Liver (tissue), 9 donors: ENCODE results near the gene MT3. TPM values are rescaled to one million over a fixed set of nuclear protein-coding genes. Genes with fewer than 3 reads are reported as not detected.
A peak's percentile ranks its signal among the peaks of the same experiment; 100 is the strongest.

ENCODE experiments used
- DNase-seq: peaks from one replicate; pipeline ENCODE4 v3.0.0-alpha.2; 2017; ENCODE audit warnings: low spot score
- H3K27ac ChIP-seq, 2 donors: one replicate each; pipeline ENCODE4 v1.7.0; 2013; ENCODE audit warnings: inconsistent platforms in 2 of 2, low read length in 2 of 2, control low read depth in 1 of 2, low read depth in 1 of 2, mild to moderate bottlenecking in 1 of 2
- H3K27me3 ChIP-seq, 4 donors: one replicate each; pipeline versions ENCODE4 v1.6.1 to v1.7.0; 2013; ENCODE audit warnings: low read length in 3 of 4, inconsistent platforms in 1 of 4, mild to moderate bottlenecking in 1 of 4, moderate library complexity in 1 of 4; ENCODE audit not compliant: control insufficient read depth in 4 of 4, insufficient read depth in 4 of 4
- H3K36me3 ChIP-seq, 4 donors: one replicate each; pipeline versions ENCODE4 v1.6.1 to v1.7.0; 2013; ENCODE audit warnings: low read length in 3 of 4, mild to moderate bottlenecking in 3 of 4, low read depth in 1 of 4, moderate library complexity in 1 of 4; ENCODE audit not compliant: control insufficient read depth in 4 of 4, insufficient read depth in 3 of 4
- H3K4me1 ChIP-seq, 4 donors: one replicate each; pipeline versions ENCODE4 v1.6.1 to v1.7.0; 2013; ENCODE audit warnings: low read length in 3 of 4, mild to moderate bottlenecking in 3 of 4, moderate library complexity in 1 of 4; ENCODE audit not compliant: control insufficient read depth in 4 of 4, insufficient read depth in 4 of 4
- H3K4me3 ChIP-seq, 3 donors: one replicate each; pipeline versions ENCODE4 v1.6.1 to v1.7.0; 2013; ENCODE audit warnings: low read length in 3 of 3, control low read depth in 1 of 3, low read depth in 1 of 3, mild to moderate bottlenecking in 1 of 3
- H3K9ac ChIP-seq, 2 donors: one replicate each; pipeline ENCODE4 v1.7.0; 2013; ENCODE audit warnings: low read length in 2 of 2, mild to moderate bottlenecking in 2 of 2, moderate library complexity in 2 of 2, control low read depth in 1 of 2, low read depth in 1 of 2
- H3K9me3 ChIP-seq, 4 donors: one replicate each; pipeline versions ENCODE4 v1.6.1 to v1.7.0; 2013; ENCODE audit warnings: low read length in 3 of 4; ENCODE audit not compliant: control insufficient read depth in 4 of 4
- EGR1 ChIP-seq, 2 donors: IDR thresholded peaks; 2 replicates each; pipeline ENCODE4 v1.6.1; 2016 to 2018; ENCODE audit warnings: antibody characterized with exemption in 2 of 2, low read depth in 2 of 2
- FOXA2 ChIP-seq: IDR thresholded peaks from 2 replicates; pipeline ENCODE4 v1.6.1; 2016; ENCODE audit warnings: antibody characterized with exemption
- GABPA ChIP-seq, 2 donors: IDR thresholded peaks in 1 of 2; conservative IDR thresholded peaks in 1 of 2; 2 replicates each; pipeline ENCODE4 v1.6.1; 2016; ENCODE audit warnings: antibody characterized with exemption in 2 of 2, mild to moderate bottlenecking in 1 of 2, moderate library complexity in 1 of 2
- HNF4A ChIP-seq, 2 donors: conservative IDR thresholded peaks; 2 replicates each; pipeline ENCODE4 v1.6.1; 2016; ENCODE audit warnings: antibody characterized with exemption in 2 of 2, mild to moderate bottlenecking in 2 of 2
- HNF4G ChIP-seq: IDR thresholded peaks from 2 replicates; pipeline ENCODE4 v1.6.1; 2016; ENCODE audit warnings: antibody characterized with exemption
- NR2F2 ChIP-seq: IDR thresholded peaks from 2 replicates; pipeline ENCODE4 v1.6.1; 2016; ENCODE audit warnings: antibody characterized with exemption
- RAD21 ChIP-seq, 2 donors: IDR thresholded peaks; 2 replicates each; pipeline ENCODE4 v1.6.1; 2016; ENCODE audit warnings: antibody characterized with exemption in 2 of 2, mild to moderate bottlenecking in 2 of 2
- RXRA ChIP-seq, 2 donors: IDR thresholded peaks; 2 replicates each; pipeline ENCODE4 v1.6.1; 2017 to 2018; ENCODE audit warnings: antibody characterized with exemption in 2 of 2, mild to moderate bottlenecking in 1 of 2
- SP1 ChIP-seq: IDR thresholded peaks from 2 replicates; pipeline ENCODE4 v1.6.1; 2018; ENCODE audit warnings: antibody characterized with exemption, mild to moderate bottlenecking
- TAF1 ChIP-seq: conservative IDR thresholded peaks from 2 replicates; pipeline ENCODE4 v1.6.1; 2016; ENCODE audit warnings: antibody characterized with exemption, mild to moderate bottlenecking
- YY1 ChIP-seq: IDR thresholded peaks from 2 replicates; pipeline ENCODE4 v1.6.1; 2016; ENCODE audit warnings: antibody characterized with exemption, mild to moderate bottlenecking
- WGBS: extraction: QIAGEN DNeasy Blood & Tissue Kit; methylation state at CpG from one replicate; pipeline ENCODE4 v1.1.7; 2013; 5-methylcytosine and 5-hydroxymethylcytosine counted together
- polyA plus RNA-seq, 2 donors: library from polyadenylated mRNA; stranded (reverse) in 1 of 2; unstranded in 1 of 2; fragments of 200-250 nt in 1 of 2; fragments of >200 nt in 1 of 2; fragmentation: Nextera tagmentation in 1 of 2; extraction: Ambion mirVana in 1 of 2; gene quantifications; one replicate each; pipeline versions ENCODE4 v1.2.1 to v1.2.3, GENCODE V29; 2013 to 2015
- total RNA-seq, 2 donors: library from RNA; depleted of rRNA; stranded (reverse); fragments of >200 nt; gene quantifications; one replicate each; pipeline ENCODE4 v1.2.3, GENCODE V29; 2014
- TF ChIP-seq, protein P1 (sequence below): IDR thresholded peaks from 2 replicates; pipeline ENCODE4 v1.6.1; 2016; ENCODE audit warnings: antibody characterized with exemption
- TF ChIP-seq, protein P2 (sequence below): IDR thresholded peaks from 2 replicates; pipeline ENCODE4 v1.6.1; 2016; ENCODE audit warnings: antibody characterized with exemption
- TF ChIP-seq, protein P3 (sequence below): IDR thresholded peaks from 2 replicates; pipeline ENCODE4 v1.6.1; 2016; ENCODE audit warnings: antibody characterized with exemption
- TF ChIP-seq, protein P4 (sequence below): fragments of 150-350 bp; IDR thresholded peaks from 2 replicates; pipeline ENCODE4 v1.5.1; 2017; ENCODE audit warnings: improper control_type of control experiment, low read depth, low read length; ENCODE audit not compliant: missing input control
- donor health status: healthy.
- donor health status: healthy.
- donor health status: healthy.
- donor health status: healthy.
- donor health status: healthy.

Gene MT3
- total and polyA plus RNA-seq, 4 donors: not detected

DNA sequence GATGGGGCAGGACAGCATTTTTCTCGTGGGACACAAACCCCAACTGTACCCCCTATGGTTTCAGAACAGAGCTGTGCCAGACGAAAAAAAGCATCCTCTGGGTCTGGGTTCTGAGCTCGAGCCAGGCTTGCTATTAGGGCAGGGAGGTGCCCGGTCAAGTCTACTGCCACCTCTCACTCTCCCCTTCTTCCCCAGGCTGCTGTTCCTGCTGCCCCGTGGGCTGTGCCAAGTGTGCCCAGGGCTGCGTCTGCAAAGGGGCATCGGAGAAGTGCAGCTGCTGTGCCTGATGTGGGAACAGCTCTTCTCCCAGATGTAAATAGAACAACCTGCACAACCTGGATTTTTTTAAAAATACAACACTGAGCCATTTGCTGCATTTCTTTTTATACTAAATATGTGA is 37.4 kb downstream of the MT3 start:
- H3K9ac ChIP-seq: peak overlapping the region; percentile 88 to 94
- no peak for DNase-seq
- peak overlapping the region; percentile 93 to 99 for H3K27ac ChIP-seq
- peak overlapping the region; percentile 78 to 97 (median 95) for H3K4me3 ChIP-seq
- no peaks in the 10 kb centered on the region for H3K27me3 ChIP-seq
- no peaks in the 10 kb centered on the region for H3K9me3 ChIP-seq
- H3K4me1 ChIP-seq: peaks cover 0 to 19% (median 10%) of the 10 kb centered on the region in 4 donors
- H3K36me3 ChIP-seq: peaks cover 0 to 3% (median 0%) of the 10 kb centered on the region in 4 donors
- TF ChIP-seq GABPA (IDR thresholded peaks at IDR 0.05 in 1 of 2, conservative IDR thresholded peaks at IDR 0.05 in 1 of 2) (no peak), YY1 (no peak), FOXA2 (no peak), TAF1 (no peak), HNF4A (conservative IDR thresholded peaks at IDR 0.05) (no peak), SP1 (no peak), EGR1 (IDR thresholded peaks at IDR 0.05; ENCODE audit: low read depth in 2 of 2) (no peak), RAD21 (IDR thresholded peaks at IDR 0.05) (no peak), NR2F2 (no peak)
- TF ChIP-seq, protein P1, sequence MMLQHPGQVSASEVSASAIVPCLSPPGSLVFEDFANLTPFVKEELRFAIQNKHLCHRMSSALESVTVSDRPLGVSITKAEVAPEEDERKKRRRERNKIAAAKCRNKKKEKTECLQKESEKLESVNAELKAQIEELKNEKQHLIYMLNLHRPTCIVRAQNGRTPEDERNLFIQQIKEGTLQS: no peak
- TF ChIP-seq, protein P2, sequence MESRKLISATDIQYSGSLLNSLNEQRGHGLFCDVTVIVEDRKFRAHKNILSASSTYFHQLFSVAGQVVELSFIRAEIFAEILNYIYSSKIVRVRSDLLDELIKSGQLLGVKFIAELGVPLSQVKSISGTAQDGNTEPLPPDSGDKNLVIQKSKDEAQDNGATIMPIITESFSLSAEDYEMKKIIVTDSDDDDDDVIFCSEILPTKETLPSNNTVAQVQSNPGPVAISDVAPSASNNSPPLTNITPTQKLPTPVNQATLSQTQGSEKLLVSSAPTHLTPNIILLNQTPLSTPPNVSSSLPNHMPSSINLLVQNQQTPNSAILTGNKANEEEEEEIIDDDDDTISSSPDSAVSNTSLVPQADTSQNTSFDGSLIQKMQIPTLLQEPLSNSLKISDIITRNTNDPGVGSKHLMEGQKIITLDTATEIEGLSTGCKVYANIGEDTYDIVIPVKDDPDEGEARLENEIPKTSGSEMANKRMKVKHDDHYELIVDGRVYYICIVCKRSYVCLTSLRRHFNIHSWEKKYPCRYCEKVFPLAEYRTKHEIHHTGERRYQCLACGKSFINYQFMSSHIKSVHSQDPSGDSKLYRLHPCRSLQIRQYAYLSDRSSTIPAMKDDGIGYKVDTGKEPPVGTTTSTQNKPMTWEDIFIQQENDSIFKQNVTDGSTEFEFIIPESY: no peak
- TF ChIP-seq, protein P3, sequence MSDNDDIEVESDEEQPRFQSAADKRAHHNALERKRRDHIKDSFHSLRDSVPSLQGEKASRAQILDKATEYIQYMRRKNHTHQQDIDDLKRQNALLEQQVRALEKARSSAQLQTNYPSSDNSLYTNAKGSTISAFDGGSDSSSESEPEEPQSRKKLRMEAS: no peak
- TF ChIP-seq, protein P4, sequence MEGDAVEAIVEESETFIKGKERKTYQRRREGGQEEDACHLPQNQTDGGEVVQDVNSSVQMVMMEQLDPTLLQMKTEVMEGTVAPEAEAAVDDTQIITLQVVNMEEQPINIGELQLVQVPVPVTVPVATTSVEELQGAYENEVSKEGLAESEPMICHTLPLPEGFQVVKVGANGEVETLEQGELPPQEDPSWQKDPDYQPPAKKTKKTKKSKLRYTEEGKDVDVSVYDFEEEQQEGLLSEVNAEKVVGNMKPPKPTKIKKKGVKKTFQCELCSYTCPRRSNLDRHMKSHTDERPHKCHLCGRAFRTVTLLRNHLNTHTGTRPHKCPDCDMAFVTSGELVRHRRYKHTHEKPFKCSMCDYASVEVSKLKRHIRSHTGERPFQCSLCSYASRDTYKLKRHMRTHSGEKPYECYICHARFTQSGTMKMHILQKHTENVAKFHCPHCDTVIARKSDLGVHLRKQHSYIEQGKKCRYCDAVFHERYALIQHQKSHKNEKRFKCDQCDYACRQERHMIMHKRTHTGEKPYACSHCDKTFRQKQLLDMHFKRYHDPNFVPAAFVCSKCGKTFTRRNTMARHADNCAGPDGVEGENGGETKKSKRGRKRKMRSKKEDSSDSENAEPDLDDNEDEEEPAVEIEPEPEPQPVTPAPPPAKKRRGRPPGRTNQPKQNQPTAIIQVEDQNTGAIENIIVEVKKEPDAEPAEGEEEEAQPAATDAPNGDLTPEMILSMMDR: no peak
- 26% methylated on average over 7 of the region's 7 CpGs for WGBS

DNA sequence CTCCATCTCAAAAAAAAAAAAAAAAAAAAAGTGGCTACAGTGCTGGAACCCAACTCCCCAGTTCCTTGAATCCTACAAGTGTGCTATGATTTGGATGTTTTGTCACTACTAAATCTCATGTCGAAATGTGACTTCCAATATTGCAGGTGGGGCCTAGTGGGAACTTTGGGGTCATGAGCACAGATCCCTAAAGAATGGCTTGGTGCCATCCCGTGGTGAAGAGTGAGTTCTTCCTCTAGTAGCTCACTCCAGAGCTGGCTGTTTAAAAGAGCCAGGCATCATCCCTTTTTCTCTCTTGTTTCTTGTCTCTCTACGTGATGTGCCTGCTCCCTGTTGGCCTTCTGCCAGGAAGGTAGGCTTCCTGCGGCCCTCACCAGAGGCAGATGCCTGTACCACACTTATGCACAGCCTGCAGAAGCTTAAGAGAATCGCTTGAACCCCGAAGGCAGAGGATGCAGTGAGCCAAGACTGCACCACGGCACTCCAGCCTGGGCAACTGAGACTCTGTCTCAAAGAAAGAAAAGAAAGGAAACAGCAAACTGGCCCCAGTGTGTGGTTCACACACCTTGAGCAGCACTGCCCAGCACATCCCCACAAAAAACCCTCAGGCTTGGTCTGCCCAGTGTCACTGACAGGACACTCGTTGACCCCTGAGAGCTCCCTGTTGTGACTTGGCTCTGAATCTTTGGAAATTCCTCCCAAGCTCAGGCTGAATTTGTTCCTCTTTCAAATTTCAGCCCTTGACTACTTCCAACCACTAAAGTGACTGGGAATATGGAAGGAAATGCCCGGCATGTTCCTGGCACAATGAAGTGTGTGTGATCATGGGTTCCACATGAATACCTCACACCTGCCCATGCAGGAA is 39.4 kb downstream of the MT3 start:
- peak; percentile 19 for TF ChIP-seq NR2F2
- no peak for TF ChIP-seq HNF4G
- TF ChIP-seq RXRA (IDR thresholded peaks at IDR 0.05): peak in 1 of 2 donors; percentile 30
- H3K4me3 ChIP-seq: no peak overlapping the region
- no peaks in the 10 kb centered on the region for H3K27me3 ChIP-seq
- H3K9ac ChIP-seq: no peak overlapping the region
- H3K4me1 ChIP-seq: peaks cover 0 to 26% (median 7%) of the 10 kb centered on the region in 4 donors
- DNase-seq: no peak
- peaks cover 0 to 3% (median 0%) of the 10 kb centered on the region in 4 donors for H3K36me3 ChIP-seq
- no peaks in the 10 kb centered on the region for H3K9me3 ChIP-seq
- peak overlapping the region; percentile 52 to 83 for H3K27ac ChIP-seq
- WGBS: 59% methylated on average over 9 of the region's 9 CpGs
